Glomerular endothelial cell (primary cell): ENCODE measurements around the gene TAS2R39. TPM values are rescaled to one million over a fixed set of nuclear protein-coding genes. Genes with fewer than 3 reads are reported as not detected.
"Not testable (repeated sequence)": the region's sequence is repeated elsewhere in the genome, so short reads cannot be mapped to it uniquely, and the experiment has no call there.

Source experiments
- DNase-seq: peaks from one replicate; pipeline ENCODE4 v3.0.0-alpha.2; 2011; ENCODE audit warnings: low read depth, low spot score; ENCODE audit errors: extremely low read depth
- total RNA-seq: library from RNA; depleted of rRNA; stranded (reverse); fragments of >200 nt; gene quantifications from 2 replicates; pipeline ENCODE4 v1.2.3, GENCODE V29; 2015

Gene TAS2R39
- total RNA-seq, result not detected in 2 replicates

DNA sequence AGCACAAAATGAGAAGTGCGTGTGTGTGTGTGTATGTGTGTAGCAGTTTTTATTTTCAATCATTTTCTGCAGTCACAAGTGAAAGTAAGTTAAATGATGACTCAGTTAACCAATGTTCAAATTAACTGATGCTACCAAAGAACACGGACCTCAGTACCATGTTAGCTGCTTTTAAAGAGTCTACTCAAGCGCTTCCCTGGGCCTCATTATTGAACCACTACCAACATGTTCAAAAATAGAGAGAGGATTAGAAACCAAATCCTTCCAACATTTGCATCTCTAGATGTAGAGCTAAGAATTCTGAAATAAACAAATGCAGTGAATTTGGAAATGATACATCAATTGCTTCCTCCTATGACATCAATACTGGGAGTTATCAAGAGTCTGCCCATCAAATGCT lies at the start of gene TAS2R39:
Gene TAS2R39, plus strand, starts transcription at position 396 of the 400 bp plus-strand sequence. Its CDS starts 0 bp downstream, at position 396.
- no peak for DNase-seq

DNA sequence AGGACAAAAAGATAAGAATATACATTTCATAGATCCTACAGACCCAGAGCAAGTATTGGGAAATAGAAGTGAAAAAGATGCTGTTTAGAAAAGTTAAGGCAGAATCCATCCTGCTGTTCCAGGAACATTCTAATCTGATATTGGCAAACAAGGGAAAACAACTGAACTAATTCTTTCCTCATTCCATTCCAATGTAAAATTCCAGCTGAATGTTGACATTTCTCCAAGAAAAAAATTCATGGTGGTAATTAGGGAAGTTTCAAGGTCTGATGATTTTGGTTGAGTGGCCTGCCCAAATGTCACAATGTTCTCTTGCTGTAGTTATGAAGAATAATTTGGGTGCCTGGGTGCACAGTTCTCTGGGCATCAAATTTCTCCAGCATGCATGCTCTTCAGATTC lies 36.1 kb upstream of the TAS2R39 start:
- DNase-seq, result no peak

DNA sequence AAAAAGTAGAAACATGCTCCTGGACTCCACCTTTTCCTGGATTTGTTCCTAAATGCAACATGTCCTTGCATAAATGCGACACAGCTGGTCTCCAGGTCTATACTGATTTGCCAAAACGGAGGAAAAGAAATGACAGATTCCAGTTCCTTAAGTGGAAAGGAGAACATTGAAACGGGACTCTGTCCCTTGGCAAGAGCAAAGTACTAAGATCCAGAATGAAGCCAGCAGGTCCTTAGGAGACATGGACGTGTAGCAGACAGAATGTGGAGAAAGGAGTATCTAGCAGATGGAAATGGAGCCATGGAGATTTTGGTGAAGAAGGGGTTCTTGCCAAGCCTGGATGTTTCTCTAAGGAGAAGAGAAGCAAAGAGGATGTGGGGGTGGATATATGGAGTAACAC lies 35.2 kb upstream of the TAS2R39 start:
- DNase-seq, result no peak

DNA sequence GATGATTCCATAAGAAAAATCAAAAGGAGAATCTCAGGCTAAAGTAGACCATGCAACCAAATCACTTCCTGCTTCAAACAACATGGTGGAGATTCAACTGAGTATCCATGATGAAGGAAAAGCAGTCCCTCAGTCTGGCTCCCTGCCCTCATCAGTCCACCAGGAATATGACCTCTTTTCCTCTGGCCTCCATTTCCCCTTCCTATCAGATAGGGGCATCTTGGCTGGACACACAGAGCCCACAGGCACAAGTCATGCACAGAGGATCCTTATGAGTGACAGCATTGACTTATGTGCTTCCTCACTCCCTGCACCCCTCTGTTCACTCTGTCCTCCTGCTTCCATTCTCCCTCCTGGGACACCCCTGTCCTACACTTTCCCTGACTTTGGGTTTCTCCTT lies 34.6 kb upstream of the TAS2R39 start:
- no peak for DNase-seq

DNA sequence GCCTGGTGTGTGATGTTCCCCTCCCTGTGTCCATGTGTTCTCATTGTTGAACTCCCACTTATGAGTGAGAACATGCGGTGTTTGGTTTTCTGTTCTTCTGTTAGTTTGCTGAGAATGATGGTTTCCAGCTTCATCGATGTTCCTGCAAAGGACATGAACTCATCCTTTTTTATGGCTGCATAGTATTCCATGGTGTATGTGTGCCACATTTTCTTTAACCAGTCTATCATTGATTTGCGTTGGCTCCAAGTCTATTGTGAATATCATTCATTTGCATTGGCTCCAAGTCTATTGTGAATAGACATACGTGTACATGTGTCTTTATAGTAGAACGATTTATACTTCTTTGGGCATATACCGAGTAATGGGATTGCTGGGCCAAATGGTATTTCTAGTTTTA lies 32.5 kb upstream of the TAS2R39 start:
- not testable (repeated sequence) for DNase-seq

DNA sequence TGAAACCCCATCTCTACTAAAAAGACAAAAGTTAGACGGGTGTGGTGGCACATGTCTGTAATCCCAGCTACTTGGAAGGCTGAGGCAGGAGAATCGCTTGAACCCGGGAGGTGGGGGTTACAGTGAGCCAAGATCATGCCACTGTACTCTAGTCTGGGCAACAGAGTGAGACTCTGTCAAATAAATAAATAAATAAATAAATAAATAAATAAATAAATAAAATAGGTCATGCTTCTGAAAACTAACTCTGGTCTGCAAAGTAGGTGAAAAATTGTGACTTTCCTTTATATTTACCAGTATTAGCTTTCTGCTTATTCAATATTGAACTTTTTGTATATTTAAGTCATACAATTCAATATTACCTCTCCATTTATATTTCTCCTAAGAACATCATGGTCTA lies 24.6 kb upstream of the TAS2R39 start:
- not testable (repeated sequence) for DNase-seq

DNA sequence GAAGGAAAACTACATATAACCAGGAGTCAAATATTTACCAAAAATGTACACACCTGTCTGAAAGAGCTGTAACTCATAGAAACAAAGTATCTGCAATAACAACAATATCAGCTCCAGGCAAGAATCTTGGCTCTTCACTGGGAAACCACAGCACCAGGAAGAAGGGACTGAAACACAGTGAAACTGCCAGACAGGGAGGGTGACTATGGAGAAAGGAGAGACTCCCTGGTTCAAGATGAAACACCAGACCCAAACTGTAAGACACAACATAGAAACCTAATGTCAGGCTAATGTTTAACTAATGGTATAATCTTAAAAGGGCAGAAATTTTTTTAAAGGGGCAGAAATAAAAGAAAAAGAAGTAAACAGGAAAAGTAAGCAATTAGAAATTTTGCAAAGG lies 11.5 kb upstream of the TAS2R39 start:
- DNase-seq, result no peak

DNA sequence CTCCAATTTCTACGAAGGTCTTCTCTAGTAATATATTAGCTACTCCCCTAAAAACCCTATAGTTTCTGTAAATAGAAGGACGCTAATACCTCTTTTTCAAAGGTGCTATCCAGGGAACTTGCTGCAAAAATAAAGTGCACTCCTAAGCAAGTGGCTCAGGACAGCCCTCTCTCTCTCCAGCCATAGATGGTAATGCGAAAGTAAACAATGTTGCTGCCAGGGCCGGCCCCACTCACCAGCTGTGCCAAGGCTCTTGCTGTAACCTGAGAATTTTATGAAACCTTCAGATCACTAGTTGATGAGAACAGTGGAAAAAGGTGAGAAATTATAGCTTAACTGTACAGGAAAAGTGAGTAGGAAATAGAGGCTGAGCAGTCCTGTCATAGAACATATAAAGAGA lies 10.9 kb upstream of the TAS2R39 start:
- DNase-seq, result no peak

DNA sequence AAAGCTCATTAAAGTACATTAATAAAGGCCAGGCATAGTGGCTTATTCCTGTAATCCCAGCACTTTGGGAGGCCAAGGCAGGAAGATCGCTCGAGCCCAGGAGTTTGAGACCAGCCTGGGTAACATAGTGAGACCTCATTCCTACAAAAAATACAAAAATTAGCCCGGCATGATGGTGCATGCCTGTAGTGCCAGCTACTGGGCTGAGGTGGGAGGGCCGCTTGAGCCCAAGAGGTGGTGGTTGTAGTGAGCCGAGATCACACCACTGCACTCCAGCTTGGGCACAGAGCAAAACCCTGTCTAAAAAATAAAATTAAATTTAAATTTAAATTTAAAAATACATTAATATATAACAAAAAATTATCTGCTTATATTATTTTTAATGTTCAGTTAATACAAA lies 7.1 kb upstream of the TAS2R39 start:
- DNase-seq, result no peak

DNA sequence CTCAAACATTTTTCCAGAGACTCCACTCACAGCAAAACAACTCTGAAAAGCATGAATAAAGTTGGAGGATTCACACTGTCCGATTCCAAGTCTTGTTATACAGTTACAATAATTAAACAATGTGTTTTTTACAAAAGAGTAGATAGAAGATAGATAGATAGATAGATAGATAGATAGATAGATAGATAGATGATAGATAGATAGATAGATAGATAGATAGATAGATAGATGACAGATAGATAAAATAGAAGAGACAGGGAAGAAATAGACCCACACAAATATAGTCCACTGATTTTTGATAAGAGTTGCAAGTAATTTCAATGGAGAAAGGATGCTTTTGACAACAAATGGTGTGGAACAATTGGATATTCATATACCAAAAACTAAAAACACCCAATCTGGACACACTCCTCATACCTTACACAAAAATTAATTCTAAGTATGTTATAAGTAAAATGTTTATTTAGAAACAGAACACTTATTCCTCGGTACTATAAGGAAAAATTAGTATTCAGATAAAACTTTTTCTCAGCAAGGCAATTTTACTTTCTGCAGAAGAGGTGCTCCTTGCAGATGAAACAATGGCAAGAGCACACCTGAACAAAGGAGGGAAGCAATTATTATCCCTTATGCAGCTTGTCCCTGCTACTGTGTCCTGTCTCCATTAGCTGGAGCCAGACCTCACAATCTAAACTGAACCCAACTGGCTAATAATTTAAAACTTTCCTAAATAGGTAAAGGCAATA lies 5.7 kb upstream of the TAS2R39 start:
- DNase-seq, result no peak

DNA sequence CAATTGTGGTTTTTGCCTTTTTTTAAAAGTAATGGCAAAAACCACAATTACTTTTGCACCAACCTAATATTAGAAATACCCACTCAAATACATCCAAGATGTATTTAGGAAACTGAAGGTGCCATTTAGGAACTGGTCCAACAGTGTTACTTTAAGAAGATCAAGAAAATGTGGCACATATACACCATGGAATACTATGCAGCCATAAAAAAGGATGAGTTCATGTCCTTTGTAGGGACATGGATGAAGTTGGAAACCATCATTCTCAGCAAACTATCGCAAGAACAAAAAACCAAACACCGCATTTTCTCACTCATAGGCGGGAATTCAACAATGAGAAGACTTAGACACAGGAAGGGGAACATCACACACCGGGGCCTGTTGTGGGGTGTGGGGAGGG lies 2.4 kb upstream of the TAS2R39 start:
- DNase-seq, result not testable (repeated sequence)

DNA sequence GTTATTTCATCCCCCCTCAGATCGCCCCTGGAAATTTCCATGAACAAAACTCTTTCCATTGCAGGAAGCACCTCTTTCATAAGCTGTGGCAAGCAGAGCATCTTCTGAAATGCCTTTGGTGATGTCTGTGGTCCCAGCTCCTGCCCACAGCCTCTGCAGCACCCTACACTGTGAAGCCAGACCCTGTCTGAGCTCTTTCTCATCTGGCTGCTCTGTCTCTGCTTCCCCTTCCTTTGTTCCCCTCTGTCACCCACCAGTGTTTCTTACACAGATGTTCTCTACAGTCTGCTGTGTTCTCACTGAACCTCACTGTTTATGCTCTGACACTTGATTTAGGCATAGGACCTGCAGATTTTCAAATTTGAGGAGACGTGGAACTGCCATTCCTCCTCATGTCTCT lies 1.9 kb upstream of the TAS2R39 start:
- DNase-seq, result no peak

DNA sequence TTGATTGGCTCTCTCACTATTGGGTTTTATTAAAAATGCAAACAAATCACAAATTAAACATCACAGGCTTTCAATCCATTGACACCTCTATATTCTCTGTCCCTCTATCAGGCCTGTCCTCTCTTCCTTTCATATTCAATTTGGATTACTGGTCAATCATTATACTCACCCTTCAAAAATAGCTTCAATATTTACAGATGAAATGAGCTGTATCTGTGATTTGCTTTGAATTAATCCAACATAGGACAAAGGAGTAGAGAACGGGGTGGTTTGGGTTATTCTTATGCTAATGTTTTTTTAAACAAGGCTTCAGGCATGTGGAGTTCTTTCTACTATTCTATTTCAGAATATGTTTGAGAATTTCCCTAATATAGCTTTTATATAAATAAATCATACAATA lies 2.3 kb downstream of the TAS2R39 start:
- no peak for DNase-seq

DNA sequence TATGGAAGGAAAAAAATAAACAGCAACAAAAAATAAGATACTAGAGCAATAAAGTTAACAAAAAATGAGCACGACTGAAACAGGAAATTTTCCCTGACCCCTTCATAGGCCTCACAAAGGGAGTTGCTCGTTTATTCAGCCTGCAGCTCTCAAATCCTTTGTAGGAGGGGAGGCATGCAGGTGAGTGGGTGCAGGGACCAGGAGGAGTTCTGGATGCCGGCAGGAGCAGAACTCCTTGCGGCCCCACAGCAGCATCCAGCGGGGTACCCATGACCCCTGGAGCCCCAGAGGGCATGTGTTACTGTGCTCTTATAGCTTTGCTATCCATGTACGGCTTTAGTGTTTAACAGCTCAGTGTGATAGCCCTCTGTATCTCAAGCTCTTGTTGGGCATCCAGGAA lies 5.8 kb downstream of the TAS2R39 start:
- no peak for DNase-seq

DNA sequence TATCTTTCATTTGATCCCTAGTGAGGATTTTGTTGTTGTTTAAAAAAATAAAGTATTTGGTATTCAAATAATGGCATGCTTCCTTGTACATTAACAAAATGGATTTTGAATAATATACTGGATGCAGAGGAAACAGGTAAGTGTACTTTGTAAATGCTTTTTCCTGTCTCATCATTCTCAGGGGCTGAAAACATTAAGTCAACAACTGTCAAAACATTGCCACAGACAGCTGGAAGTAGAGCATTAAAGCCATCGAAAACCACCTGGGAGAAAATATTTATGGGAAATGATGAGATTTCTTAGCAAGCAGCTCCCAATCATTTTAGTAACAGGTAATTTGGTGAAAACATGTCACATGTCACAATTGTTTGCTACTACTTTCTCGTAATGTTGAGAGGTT lies 10.7 kb downstream of the TAS2R39 start:
- DNase-seq, result no peak

DNA sequence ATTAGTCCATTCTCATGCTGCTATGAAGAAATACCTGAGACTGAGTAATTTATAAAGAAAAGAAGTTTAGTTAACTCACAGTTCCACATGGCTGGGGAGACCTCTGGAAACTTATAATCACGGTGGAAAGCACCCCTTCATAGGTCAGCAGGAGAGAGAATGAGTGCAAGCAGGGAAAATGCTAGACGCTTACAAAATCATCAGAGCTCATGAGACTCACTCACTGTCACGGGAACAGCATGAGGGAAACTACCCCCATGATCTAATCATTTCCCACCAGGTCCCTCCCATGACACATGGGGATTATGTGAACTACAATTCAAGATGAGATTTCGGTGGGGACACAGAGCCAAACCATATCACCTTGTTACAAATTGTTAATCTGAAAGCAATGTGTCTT lies 15.8 kb downstream of the TAS2R39 start:
- no peak for DNase-seq

DNA sequence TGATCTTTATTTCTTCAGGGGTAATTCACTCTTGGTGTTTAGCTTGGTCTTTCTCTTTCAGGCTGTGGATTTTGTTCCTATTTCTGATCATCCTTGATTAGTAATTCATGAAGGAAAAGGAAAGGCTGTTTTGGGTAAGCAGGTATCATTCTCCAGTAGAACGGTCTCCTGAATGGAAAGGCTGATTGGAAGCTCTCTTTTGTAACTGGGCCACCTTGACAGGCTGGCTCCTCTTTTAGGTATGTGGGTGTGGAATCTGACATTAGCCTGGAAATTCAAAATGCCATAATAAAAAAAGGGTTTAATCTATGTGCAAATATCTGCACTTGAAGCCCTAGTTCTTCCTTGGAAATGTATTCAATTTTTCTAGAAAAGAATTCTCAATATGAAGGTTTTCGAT lies 18.9 kb downstream of the TAS2R39 start:
- no peak for DNase-seq

DNA sequence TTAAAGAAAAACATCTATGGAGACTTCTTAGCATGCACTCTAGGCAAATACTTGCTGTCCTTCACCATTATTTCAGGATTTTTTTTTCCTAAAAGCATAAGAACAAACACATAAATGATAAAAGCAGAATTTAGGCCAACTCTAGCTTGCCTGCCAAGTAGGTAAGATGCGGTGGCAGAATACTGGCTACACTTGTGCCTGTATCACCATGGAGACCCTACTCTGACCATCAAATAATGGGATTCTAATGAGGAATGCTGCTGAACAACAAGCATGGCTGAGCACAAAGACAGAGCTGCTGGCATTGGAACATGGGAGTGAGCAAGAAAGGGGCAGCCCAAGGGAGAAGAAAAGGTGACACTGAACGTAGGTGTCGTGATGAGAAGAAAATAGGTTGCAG lies 20.2 kb downstream of the TAS2R39 start:
- no peak for DNase-seq

DNA sequence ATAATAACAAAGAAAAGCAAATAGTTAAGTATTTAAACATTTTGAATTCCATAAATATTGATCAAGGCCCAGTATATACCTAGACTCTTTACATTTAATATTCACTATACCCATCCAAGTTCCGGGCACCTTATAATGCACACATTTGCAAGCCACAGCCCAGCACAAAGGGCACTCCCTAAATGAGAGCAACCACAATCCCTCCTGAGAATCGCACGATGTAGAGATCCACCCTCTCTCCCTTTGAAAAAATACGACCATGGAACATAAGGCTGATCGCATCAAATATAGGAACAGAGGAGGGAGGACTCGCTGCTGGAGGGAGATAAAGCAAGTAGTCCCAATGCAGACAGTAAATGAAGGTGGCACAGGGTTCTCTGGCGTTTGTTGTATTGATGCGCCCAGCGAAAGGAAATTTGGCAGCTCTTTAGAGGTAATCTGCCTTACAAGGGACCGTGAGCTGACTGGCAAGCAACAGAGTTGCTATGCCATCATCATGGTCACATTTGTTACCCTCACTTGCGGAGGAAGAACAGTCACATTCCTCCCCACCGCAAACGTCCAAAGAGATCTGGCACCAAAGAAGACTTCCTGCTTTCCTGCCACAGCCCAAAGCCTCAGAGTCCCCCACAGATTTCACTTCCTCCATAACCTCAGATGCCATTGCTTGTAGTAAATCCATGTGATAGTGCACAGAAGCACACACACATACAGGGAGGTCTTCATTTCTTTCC lies 22.5 kb downstream of the TAS2R39 start:
- DNase-seq, result no peak

DNA sequence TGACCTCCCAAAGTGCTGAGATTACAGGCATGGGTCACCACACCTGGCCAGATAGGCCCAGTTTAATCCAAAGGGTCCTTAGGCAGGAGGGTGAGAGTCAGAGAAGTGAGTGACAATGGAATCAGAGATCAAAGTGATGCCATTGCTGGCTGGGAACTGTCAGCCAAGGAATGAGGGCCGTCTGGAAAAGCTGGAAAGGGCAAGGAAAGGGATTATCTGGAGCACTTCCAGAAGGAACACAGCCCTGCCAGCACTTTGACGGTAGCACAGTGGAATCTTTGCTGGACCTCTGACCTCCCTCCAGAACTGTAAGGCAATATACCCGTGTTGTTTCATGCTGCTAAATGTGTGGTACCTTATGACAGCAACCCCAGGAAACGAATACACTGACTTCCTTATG lies 27.3 kb downstream of the TAS2R39 start:
- no peak for DNase-seq

DNA sequence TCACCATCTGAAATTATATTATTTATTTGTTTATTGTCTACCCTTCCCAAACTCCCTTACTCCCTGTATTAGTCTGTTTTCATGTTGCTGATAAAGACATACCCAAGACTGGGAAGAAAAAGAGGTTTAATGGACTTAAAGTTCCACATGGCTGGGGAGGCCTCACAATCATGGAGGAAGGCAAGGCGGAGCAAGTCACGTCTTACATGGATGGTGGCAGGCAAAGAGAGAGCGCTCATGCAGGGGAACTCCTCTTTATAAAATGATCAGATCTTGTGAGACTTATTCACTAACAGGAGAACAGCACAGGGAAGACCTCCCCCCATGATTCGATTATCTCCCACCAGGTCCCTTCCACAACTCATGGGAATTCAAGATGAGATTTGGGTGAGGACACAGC lies 30.3 kb downstream of the TAS2R39 start:
- DNase-seq, result not testable (repeated sequence)
